ENCODE results near the gene GIGYF1.

GIGYF1 gene

DNA sequence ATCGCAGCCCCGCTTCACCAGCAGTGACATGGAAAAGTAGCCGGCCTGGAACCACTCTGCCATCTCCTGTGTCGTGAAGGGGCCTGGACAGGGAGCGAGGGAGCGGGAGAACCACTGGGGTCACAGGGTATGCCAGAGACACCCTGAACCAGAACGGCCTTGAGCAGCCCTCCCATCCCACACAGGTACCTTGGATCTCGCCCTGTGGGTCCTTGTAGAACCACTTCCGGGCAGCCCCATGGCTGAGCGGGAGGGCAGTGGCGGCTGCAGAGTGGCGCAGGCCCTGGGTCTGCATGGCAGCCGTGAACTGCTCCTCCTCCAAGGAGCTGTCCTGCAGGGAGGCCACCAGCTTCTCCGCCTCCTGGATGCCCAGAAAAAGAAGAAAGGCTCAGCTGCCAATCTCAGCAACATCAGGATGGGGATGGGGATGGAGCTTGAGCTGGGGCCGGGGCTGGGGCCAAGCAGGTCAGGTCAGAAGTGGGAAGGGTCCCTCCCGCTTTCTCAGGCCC, 9.5 kb downstream of the GIGYF1 start:
- no peak for DNase-seq (ENCODE audit: low read depth, low spot score)
- Histone ChIP-seq H3K4me1 (ENCODE audit: control insufficient read depth, insufficient read depth, low read length) (no peaks in the 10 kb centered on the region; the same call in 1 of the 2 replicates), H3K36me3 (ENCODE audit: control insufficient read depth, insufficient read depth, low read length) (peaks cover 77% of the 10 kb centered on the region), H3K27me3 (ENCODE audit: control insufficient read depth, insufficient read depth, low read length) (no peaks in the 10 kb centered on the region), H3K4me3 (ENCODE audit: low read length) (no peak overlapping the region), H3K27ac (ENCODE audit: low read length) (no peak overlapping the region), H3K9me3 (ENCODE audit: control insufficient read depth, insufficient read depth, low read length) (no peaks in the 10 kb centered on the region)
- WGBS (ENCODE audit: insufficient coverage, insufficient read length), result no CpG with 5 or more reads among the region's 16 CpGs

DNA sequence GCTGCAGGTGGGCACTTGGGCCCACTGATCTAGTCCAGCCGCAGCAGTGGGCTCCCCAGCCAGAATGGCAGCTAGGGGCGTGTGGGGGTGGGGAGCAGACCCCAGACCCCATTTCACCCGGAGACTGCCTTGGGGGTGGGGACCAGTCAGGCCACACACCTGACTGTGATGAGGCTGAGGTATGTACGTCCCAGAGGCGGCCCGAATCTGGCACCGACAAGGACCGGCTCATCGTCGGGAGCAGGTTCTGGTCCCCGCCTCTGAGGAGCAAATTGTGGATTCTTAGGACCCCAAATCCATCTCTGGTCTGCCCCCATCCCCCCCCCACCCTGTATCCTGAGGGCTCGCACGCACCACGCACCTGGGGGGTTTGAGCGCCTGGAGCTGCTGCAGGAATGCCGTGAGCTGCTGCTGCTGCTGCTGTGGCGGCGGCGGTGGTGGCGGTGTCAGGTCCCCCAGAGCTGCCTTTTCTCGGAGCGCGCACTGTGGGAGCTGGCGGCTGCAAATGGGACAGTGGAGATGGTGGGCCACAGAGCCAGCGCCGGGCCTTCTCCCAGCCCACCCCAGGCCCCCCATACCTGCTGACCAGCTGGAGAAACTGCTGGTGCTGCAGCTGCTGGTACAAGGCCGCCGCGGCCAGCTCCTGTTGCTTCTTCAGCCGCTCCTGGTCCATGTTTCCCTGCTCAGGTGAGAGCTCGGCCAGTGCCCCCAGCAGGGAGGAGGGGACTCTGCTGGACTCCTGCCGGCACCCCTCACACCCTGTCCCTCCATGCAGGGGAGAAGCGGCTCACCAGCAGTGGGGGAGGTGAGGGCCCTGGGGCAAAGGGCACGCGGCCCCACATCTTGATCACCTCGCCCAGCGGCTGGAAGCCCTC, 10.2 kb downstream of the GIGYF1 start:
- Histone ChIP-seq H3K4me3 (ENCODE audit: low read length) (no peak overlapping the region), H3K9me3 (ENCODE audit: control insufficient read depth, insufficient read depth, low read length) (no peaks in the 10 kb centered on the region), H3K27ac (ENCODE audit: low read length) (no peak overlapping the region), H3K27me3 (ENCODE audit: control insufficient read depth, insufficient read depth, low read length) (no peaks in the 10 kb centered on the region), H3K36me3 (ENCODE audit: control insufficient read depth, insufficient read depth, low read length) (peaks cover 77% of the 10 kb centered on the region), H3K4me1 (ENCODE audit: control insufficient read depth, insufficient read depth, low read length) (no peaks in the 10 kb centered on the region; the same call in 1 of the 2 replicates)
- no peak for DNase-seq (ENCODE audit: low read depth, low spot score)
- no CpG with 5 or more reads among the region's 37 CpGs for WGBS (ENCODE audit: insufficient coverage, insufficient read length)

DNA sequence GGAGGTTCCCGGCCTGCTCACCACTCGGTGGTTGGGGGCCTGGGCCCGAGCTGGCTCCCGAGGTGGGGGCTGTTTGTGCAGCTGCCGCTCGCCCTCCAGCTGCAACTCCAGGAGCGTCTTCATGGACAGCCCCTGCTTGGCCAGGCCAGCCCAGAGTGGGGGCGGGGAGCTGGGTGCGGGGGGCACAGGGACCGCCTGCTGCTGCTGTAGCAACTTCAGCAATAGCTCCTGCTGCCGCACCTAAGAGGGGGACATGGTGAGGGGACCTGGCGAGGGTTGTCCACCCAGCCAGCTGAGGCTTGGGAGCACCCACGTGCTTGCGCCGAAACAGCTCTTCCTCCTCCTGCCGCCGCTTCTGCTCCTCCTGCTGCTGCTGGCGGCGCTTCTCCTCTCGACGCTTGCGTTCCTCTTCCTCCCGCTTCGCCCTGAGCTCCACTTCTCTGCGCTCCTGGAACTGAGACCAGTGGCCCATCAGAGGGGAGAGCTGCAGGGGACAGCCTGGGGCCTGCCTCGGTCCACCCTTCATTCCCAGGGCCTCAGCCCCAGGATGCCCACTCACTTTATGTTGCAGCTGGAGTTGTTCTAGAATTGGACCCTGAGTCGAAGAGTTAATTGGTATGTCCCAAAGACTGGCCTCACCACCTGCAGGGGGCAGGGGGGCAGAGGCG, 10.9 kb downstream of the GIGYF1 start:
- Histone ChIP-seq H3K27me3 (ENCODE audit: control insufficient read depth, insufficient read depth, low read length) (no peaks in the 10 kb centered on the region), H3K36me3 (ENCODE audit: control insufficient read depth, insufficient read depth, low read length) (peaks cover 78% of the 10 kb centered on the region), H3K4me3 (ENCODE audit: low read length) (no peak overlapping the region), H3K4me1 (ENCODE audit: control insufficient read depth, insufficient read depth, low read length) (no peaks in the 10 kb centered on the region; the same call in 1 of the 2 replicates), H3K27ac (ENCODE audit: low read length) (no peak overlapping the region), H3K9me3 (ENCODE audit: control insufficient read depth, insufficient read depth, low read length) (no peaks in the 10 kb centered on the region)
- DNase-seq (ENCODE audit: low read depth, low spot score), result no peak
- WGBS (ENCODE audit: insufficient coverage, insufficient read length), result no CpG with 5 or more reads among the region's 28 CpGs

DNA sequence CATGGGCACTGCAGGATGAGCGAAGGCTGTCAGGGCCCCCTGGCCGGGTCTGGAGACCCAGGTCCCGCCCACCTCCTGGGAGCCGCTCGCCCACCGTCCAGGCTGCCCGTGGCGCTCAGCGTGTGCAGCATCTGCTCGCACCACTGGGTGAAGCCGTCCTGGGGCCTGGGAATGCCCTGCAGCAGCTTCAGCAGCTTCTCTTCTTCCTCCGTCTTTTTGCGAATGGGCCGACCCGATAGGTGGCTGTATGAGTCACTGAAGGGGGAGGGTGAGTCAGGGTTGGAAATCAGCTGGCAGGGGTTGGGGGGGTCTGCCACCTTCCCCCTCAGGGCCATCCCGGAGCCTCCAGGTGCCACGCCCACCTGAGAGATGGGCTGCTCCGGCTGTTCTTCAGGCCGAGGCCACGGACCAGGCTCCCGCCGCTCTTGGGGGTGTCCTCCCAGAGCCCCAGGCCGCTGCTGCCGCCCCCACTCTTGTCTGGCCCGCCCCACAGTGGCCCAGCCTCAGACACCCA, 11.8 kb downstream of the GIGYF1 start:
- no peaks in the 10 kb centered on the region for H3K27me3 ChIP-seq (ENCODE audit: control insufficient read depth, insufficient read depth, low read length)
- no CpG with 5 or more reads among the region's 25 CpGs for WGBS (ENCODE audit: insufficient coverage, insufficient read length)
- no peak for DNase-seq (ENCODE audit: low read depth, low spot score)
- no peaks in the 10 kb centered on the region; the same call in 1 of the 2 replicates for H3K4me1 ChIP-seq (ENCODE audit: control insufficient read depth, insufficient read depth, low read length)
- no peak overlapping the region for H3K27ac ChIP-seq (ENCODE audit: low read length)
- peaks cover 73% of the 10 kb centered on the region for H3K36me3 ChIP-seq (ENCODE audit: control insufficient read depth, insufficient read depth, low read length)
- H3K9me3 ChIP-seq (ENCODE audit: control insufficient read depth, insufficient read depth, low read length), result no peaks in the 10 kb centered on the region
- no peak overlapping the region for H3K4me3 ChIP-seq (ENCODE audit: low read length)

GRCh38 chr7:100681491-100682227, 12.4 kb downstream of the GIGYF1 start:
- H3K4me1 ChIP-seq (ENCODE audit: control insufficient read depth, insufficient read depth, low read length), result no peaks in the 10 kb centered on the region; the same call in 1 of the 2 replicates
- H3K9me3 ChIP-seq (ENCODE audit: control insufficient read depth, insufficient read depth, low read length), result no peaks in the 10 kb centered on the region
- no peak for DNase-seq (ENCODE audit: low read depth, low spot score)
- H3K27ac ChIP-seq (ENCODE audit: low read length), result no peak overlapping the region
- H3K27me3 ChIP-seq (ENCODE audit: control insufficient read depth, insufficient read depth, low read length), result no peaks in the 10 kb centered on the region
- peaks cover 72% of the 10 kb centered on the region for H3K36me3 ChIP-seq (ENCODE audit: control insufficient read depth, insufficient read depth, low read length)
- WGBS (ENCODE audit: insufficient coverage, insufficient read length), result no CpG with 5 or more reads among the region's 29 CpGs
- no peak overlapping the region for H3K4me3 ChIP-seq (ENCODE audit: low read length)

- peaks cover 66% of the 10 kb centered on the region for H3K36me3 ChIP-seq (ENCODE audit: control insufficient read depth, insufficient read depth, low read length)
- H3K4me1 ChIP-seq (ENCODE audit: control insufficient read depth, insufficient read depth, low read length), result no peaks in the 10 kb centered on the region; the same call in 1 of the 2 replicates
- no peak overlapping the region for H3K27ac ChIP-seq (ENCODE audit: low read length)
- no peaks in the 10 kb centered on the region for H3K27me3 ChIP-seq (ENCODE audit: control insufficient read depth, insufficient read depth, low read length)
- WGBS (ENCODE audit: insufficient coverage, insufficient read length), result no CpG with 5 or more reads among the region's 18 CpGs
- DNase-seq (ENCODE audit: low read depth, low spot score), result no peak
- no peak overlapping the region for H3K4me3 ChIP-seq (ENCODE audit: low read length)
- no peaks in the 10 kb centered on the region for H3K9me3 ChIP-seq (ENCODE audit: control insufficient read depth, insufficient read depth, low read length)
Measured at GRCh38 chr7:100680576-100681271, 13.3 kb downstream of the GIGYF1 start.

DNA sequence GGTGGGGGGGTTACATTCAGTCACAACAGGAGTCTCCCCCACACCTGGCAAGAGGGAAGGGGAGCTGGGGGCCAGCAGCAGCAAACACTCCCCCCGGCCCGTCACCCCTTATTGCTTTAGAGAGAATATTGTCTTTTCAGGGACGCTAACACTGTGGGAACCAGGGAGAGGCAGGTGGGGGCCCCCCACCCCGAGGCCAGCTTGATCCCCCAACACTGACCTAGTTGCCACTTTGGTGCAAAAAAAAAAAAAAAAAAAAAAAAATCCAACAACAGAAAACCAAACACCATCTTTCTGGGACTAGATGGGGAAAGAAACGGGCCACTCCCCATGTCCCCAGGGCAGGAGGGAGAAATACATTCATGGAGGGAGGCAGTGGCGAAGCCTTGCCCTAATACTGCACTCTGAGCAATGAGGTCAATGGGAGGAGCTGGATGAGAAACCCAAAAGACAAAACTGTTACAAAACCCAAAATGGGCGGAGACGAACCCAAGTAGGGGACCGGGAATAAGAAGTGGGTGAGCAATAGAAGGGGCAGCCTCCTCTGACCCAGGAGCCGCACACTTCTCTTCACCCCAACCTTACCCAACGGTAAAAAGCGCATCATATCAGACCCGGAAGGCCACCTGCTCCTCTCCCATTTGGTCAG, 14.0 kb downstream of the GIGYF1 start:
- no CpG with 5 or more reads among the region's 13 CpGs for WGBS (ENCODE audit: insufficient coverage, insufficient read length)
- Histone ChIP-seq H3K27ac (ENCODE audit: low read length) (no peak overlapping the region), H3K9me3 (ENCODE audit: control insufficient read depth, insufficient read depth, low read length) (no peaks in the 10 kb centered on the region), H3K4me3 (ENCODE audit: low read length) (no peak overlapping the region), H3K36me3 (ENCODE audit: control insufficient read depth, insufficient read depth, low read length) (peaks cover 59% of the 10 kb centered on the region), H3K4me1 (ENCODE audit: control insufficient read depth, insufficient read depth, low read length) (no peaks in the 10 kb centered on the region; the same call in 1 of the 2 replicates), H3K27me3 (ENCODE audit: control insufficient read depth, insufficient read depth, low read length) (no peaks in the 10 kb centered on the region)
- no peak for DNase-seq (ENCODE audit: low read depth, low spot score)

DNA sequence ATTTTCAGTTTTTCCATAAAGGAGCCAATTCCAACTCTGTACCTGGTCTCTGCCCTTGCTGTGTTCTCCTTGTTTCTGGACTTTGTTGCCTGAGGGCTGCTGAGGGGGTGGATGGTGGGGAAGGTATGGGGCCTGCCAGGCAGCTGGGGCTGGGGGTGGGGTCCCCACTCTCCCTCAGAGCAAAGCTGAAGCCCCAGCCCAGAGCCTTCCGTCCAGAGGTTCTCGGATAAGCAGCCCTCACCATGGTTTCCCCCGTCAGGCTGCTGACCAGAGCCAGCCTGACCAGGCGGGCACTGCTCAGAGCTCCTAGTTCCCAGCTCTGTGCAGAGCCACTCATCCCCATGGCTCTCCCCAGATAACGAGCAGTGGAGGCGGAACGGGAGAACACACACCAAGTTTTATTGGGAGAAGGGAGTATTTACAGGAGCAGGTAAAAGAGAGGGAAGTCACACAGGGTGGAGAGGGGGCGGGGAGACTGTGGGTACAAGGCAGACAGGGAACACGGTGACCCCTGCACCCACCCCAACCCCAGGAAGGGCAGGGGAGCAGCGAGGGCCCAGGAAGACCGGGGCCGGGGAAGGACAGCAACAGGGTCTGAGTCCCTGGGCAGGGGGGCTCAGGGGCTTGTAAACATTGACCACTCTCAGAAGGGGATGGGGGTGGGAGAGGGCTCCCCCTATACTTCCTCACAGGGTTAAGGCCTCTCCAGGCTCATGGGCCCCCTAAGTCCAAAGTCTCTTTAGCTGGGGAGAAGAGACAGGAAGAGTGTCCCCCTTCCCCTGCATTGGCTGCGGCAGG, 14.7 kb downstream of the GIGYF1 start:
- H3K36me3 ChIP-seq (ENCODE audit: control insufficient read depth, insufficient read depth, low read length), result peaks cover 52% of the 10 kb centered on the region
- no peak overlapping the region for H3K4me3 ChIP-seq (ENCODE audit: low read length)
- no peaks in the 10 kb centered on the region; the same call in 1 of the 2 replicates for H3K4me1 ChIP-seq (ENCODE audit: control insufficient read depth, insufficient read depth, low read length)
- no peak overlapping the region for H3K27ac ChIP-seq (ENCODE audit: low read length)
- WGBS (ENCODE audit: insufficient coverage, insufficient read length), result no CpG with 5 or more reads among the region's 13 CpGs
- H3K27me3 ChIP-seq (ENCODE audit: control insufficient read depth, insufficient read depth, low read length), result no peaks in the 10 kb centered on the region
- H3K9me3 ChIP-seq (ENCODE audit: control insufficient read depth, insufficient read depth, low read length), result no peaks in the 10 kb centered on the region
- DNase-seq (ENCODE audit: low read depth, low spot score), result no peak

All from iPS DF 6.9 (cell line).